B cell (primary cell): ENCODE measurements around the gene ELL. TPM values are rescaled to one million over a fixed set of nuclear protein-coding genes. Genes with fewer than 3 reads are reported as not detected.

Source experiments
- ATAC-seq: fragments of 200-7000 bp; cut with Tn5 transposase; one replicate; pipeline ENCODE4 v1.10.0; 2021; ENCODE audit warnings: low read depth, mild to moderate bottlenecking, moderate number of reproducible peaks, moderate library complexity
- CTCF ChIA-PET: fragments of 350-600 bp; sonication (Branson Sonifier 250); formaldehyde crosslinking; loops from one replicate; lab custom pipeline; 2021; ENCODE audit warnings: antibody characterized with exemption, inconsistent platforms; lab: Charles Lee
- POLR2A ChIA-PET: fragments of 350-600 bp; sonication (Branson Sonifier 250); formaldehyde crosslinking; loops from one replicate; lab custom pipeline; 2021; ENCODE audit warnings: antibody characterized with exemption; lab: Charles Lee
- DNase-seq: peaks from one replicate; pipeline ENCODE4 v3.0.0; 2013
- H2AFZ ChIP-seq: 2 replicates; pipeline ENCODE4 v1.6.1; 2012; ENCODE audit warnings: mild to moderate bottlenecking, low read depth, low read length; ENCODE audit not compliant: insufficient read depth, poor library complexity, severe bottlenecking
- H3K27ac ChIP-seq, 2 donors: 1 replicate in 1 of 2; 2 replicates in 1 of 2; pipeline ENCODE4 v1.5.1; 2012 to 2013; ENCODE audit warnings: low read length in 2 of 2, mild to moderate bottlenecking in 2 of 2, moderate library complexity in 1 of 2
- H3K27me3 ChIP-seq, 4 experiments: fragments of 200-600 bp in 1 of 4; sonication (generic) in 1 of 4; replicated peaks in 1 of 4; 1 replicate in 2 of 4; 2 replicates in 2 of 4; pipeline versions ENCODE4 v1.6.1 to v1.7.0; 2013 to 2016; ENCODE audit warnings: low read length in 3 of 4, mild to moderate bottlenecking in 2 of 4, mixed read lengths in 1 of 4, moderate library complexity in 1 of 4; ENCODE audit not compliant: insufficient read depth in 4 of 4, control insufficient read depth in 3 of 4; ENCODE audit errors: control extremely low read depth in 1 of 4
- H3K36me3 ChIP-seq, 2 experiments: replicated peaks in 1 of 2; 1 replicate in 1 of 2; 2 replicates in 1 of 2; pipeline versions ENCODE4 v1.6.1 to v1.7.1; 2013; ENCODE audit warnings: low read length in 1 of 2; ENCODE audit not compliant: insufficient read depth in 2 of 2, control insufficient read depth in 1 of 2; ENCODE audit errors: control extremely low read depth in 1 of 2, extremely low read depth in 1 of 2
- H3K4me1 ChIP-seq, 2 donors: fragments of 200-600 bp in 1 of 2; sonication (generic) in 1 of 2; 1 replicate in 1 of 2; 2 replicates in 1 of 2; pipeline versions ENCODE4 v1.5.1 to v1.6.1; 2013 to 2017; ENCODE audit warnings: low read length in 2 of 2; ENCODE audit not compliant: control insufficient read depth in 2 of 2, insufficient read depth in 2 of 2
- H3K4me2 ChIP-seq: replicated peaks from 2 replicates; pipeline ENCODE3; 2012; ENCODE audit warnings: mild to moderate bottlenecking, low read depth, low read length; ENCODE audit not compliant: poor library complexity, severe bottlenecking
- H3K4me3 ChIP-seq, 5 experiments: fragments of 200-600 bp in 1 of 5; sonication (generic) in 1 of 5; 1 replicate in 3 of 5; 2 replicates in 2 of 5; pipeline versions ENCODE4 v1.5.1 to v1.7.0; 2011 to 2016; ENCODE audit warnings: low read length in 4 of 5, mild to moderate bottlenecking in 4 of 5, low read depth in 2 of 5, control low read depth in 1 of 5, moderate library complexity in 1 of 5; ENCODE audit not compliant: insufficient read depth in 1 of 5; ENCODE audit errors: control extremely low read depth in 1 of 5, extremely low read depth in 1 of 5
- H3K79me2 ChIP-seq: fragments of 200-600 bp; sonication (generic); one replicate; pipeline ENCODE4 v1.6.0; 2016; ENCODE audit warnings: low read length; ENCODE audit not compliant: control insufficient read depth, insufficient read depth
- H3K9ac ChIP-seq: fragments of 200-600 bp; sonication (generic); 2 replicates; pipeline ENCODE4 v1.6.1; 2017; ENCODE audit warnings: mild to moderate bottlenecking, low read length, moderate library complexity
- H3K9me3 ChIP-seq, 3 donors: one replicate each; pipeline versions ENCODE4 v1.6.1 to v1.7.1; 2013; ENCODE audit warnings: low read length in 2 of 3; ENCODE audit not compliant: control insufficient read depth in 2 of 3, insufficient read depth in 1 of 3; ENCODE audit errors: control extremely low read depth in 1 of 3
- H4K20me1 ChIP-seq: 2 replicates; pipeline ENCODE4 v1.6.0; 2012; ENCODE audit warnings: mild to moderate bottlenecking, low read length; ENCODE audit not compliant: insufficient read depth, control insufficient read depth, poor library complexity, severe bottlenecking
- H3K27ac Mint-ChIP-seq: one replicate; pipeline ENCODE4 v1.8.0; 2021; ENCODE audit warnings: mixed read lengths
- H3K27me3 Mint-ChIP-seq: one replicate; pipeline ENCODE4 v1.8.0; 2021; ENCODE audit warnings: mixed read lengths
- H3K4me1 Mint-ChIP-seq: one replicate; pipeline ENCODE4 v1.8.0; 2021; ENCODE audit warnings: mixed read lengths
- H3K4me3 Mint-ChIP-seq: one replicate; pipeline ENCODE4 v1.8.0; 2021; ENCODE audit warnings: mixed read lengths
- H3K9me3 Mint-ChIP-seq: one replicate; pipeline ENCODE4 v1.8.0; 2022; ENCODE audit warnings: mixed read lengths; ENCODE audit not compliant: insufficient read depth
- EZH2 ChIP-seq: IDR thresholded peaks from 2 replicates; pipeline ENCODE4 v1.6.1; 2012; ENCODE audit warnings: borderline replicate concordance, low read depth, mild to moderate bottlenecking, moderate library complexity, low read length; ENCODE audit not compliant: insufficient read depth, poor library complexity, severe bottlenecking
- WGBS: methylation state at CpG from one replicate; pipeline ENCODE4 v1.1.5; 2013; ENCODE audit warnings: missing lambda C conversion rate; ENCODE audit not compliant: insufficient coverage; 5-methylcytosine and 5-hydroxymethylcytosine counted together
- intact Hi-C: fragments of 100-400 bp; cut with micrococcal nuclease; formaldehyde crosslinking; loops from one replicate; pipeline ENCODE4 v1.10.0; 2022
- polyA plus RNA-seq: library from polyadenylated mRNA; depleted of rRNA; stranded (reverse); fragments of >200 nt; gene quantifications from 2 replicates; pipeline ENCODE4 v1.2.3, GENCODE V29; 2012
- total RNA-seq, 2 donors: library from RNA; stranded (reverse); fragments of 120-200 nt in 1 of 2; gene quantifications; 1 replicate in 1 of 2; 2 replicates in 1 of 2; pipeline versions ENCODE4 v1.2.3 to v1.2.4, GENCODE V29; 2013 to 2022
- TF ChIP-seq, protein P1 (sequence below): fragments of 200-600 bp; IDR thresholded peaks from one replicate; pipeline ENCODE4 v1.8.0; 2022; ENCODE audit warnings: antibody characterized with exemption, mild to moderate bottlenecking

Gene ELL
- total and polyA plus RNA-seq, 2 donors (not counting 1 experiment from before 2014, with no cell fraction given): 21.2 to 31.4 TPM

DNA sequence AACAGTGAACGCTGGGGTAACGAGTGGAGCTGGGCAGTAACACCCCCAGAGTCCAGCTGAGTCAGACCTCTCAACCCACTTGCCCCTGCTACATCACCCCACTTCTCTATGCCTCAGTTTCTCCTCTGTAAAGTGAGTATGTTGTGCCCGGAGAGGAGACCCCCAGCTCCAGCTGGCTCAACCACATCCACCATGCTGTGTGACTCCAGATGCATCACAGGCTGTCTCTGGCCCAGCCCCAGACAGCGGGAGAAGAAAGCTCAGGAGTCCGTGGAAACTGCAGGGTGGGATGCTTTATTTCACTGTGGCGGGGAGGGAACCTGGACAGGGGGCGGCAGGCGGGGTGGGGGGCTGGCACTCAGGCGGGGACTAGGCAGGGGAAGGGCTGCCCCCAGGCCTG, 9.6 kb upstream of the ELL start:
- CTCF ChIA-PET: no interaction called here
- Histone ChIP-seq H3K4me3 (no peak overlapping the region), H3K4me1 (no peaks in the 10 kb centered on the region), H3K27ac (no peak overlapping the region), H3K4me2 (no peak overlapping the region), H4K20me1 (no peaks in the 10 kb centered on the region), H3K9me3 (peaks cover 0 to 3% (median 0%) of the 10 kb centered on the region in 3 donors), H3K27me3 (no peaks in the 10 kb centered on the region), H3K9ac (no peak overlapping the region), H2AFZ (no peak overlapping the region), H3K79me2 (no peaks in the 10 kb centered on the region), H3K36me3 (peaks cover 6 to 27% of the 10 kb centered on the region in 2 experiments)
- no peak overlapping the region for H3K27ac Mint-ChIP-seq
- no peak for TF ChIP-seq EZH2
- TF ChIP-seq, protein P1, sequence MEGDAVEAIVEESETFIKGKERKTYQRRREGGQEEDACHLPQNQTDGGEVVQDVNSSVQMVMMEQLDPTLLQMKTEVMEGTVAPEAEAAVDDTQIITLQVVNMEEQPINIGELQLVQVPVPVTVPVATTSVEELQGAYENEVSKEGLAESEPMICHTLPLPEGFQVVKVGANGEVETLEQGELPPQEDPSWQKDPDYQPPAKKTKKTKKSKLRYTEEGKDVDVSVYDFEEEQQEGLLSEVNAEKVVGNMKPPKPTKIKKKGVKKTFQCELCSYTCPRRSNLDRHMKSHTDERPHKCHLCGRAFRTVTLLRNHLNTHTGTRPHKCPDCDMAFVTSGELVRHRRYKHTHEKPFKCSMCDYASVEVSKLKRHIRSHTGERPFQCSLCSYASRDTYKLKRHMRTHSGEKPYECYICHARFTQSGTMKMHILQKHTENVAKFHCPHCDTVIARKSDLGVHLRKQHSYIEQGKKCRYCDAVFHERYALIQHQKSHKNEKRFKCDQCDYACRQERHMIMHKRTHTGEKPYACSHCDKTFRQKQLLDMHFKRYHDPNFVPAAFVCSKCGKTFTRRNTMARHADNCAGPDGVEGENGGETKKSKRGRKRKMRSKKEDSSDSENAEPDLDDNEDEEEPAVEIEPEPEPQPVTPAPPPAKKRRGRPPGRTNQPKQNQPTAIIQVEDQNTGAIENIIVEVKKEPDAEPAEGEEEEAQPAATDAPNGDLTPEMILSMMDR: no peak
- POLR2A ChIA-PET: no interaction called here
- DNase-seq (no peak), ATAC-seq (no peak)
- H3K9me3 Mint-ChIP-seq: no peaks in the 10 kb centered on the region
- WGBS: 96% methylated on average over 4 of the region's 9 CpGs
- H3K27me3 Mint-ChIP-seq: no peaks in the 10 kb centered on the region
- intact Hi-C loops: no loop called here
- H3K4me3 Mint-ChIP-seq: no peak overlapping the region
- no peaks in the 10 kb centered on the region for H3K4me1 Mint-ChIP-seq

DNA sequence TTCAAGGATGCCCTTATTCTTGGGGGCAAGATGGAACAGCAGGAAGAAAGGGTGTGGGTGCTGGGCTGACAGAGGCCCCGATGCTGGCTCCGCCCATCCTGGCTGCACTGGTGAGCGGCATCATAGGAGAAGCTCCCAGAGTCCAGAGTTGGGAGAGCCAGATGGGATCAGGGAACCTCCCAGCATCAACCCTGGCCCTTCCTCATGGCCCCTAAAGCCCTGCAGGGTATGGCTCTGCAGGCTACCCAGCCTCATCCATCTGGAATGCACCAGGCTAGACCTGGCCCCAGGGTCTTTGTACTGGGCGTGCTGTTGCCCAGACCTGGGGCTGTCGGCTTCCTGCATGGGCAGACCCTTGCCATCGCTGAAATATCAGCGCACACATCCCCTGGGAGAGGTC, 7.9 kb upstream of the ELL start:
- no peaks in the 10 kb centered on the region for H3K9me3 Mint-ChIP-seq
- Histone ChIP-seq H3K27ac (no peak overlapping the region), H3K4me3 (no peak overlapping the region), H3K9ac (no peak overlapping the region), H3K4me1 (no peaks in the 10 kb centered on the region), H3K4me2 (no peak overlapping the region), H3K79me2 (no peaks in the 10 kb centered on the region), H3K36me3 (peaks cover 3 to 15% of the 10 kb centered on the region in 2 experiments), H2AFZ (no peak overlapping the region), H3K9me3 (peaks cover 0 to 3% (median 0%) of the 10 kb centered on the region in 3 donors), H4K20me1 (no peaks in the 10 kb centered on the region), H3K27me3 (no peaks in the 10 kb centered on the region)
- DNase-seq: no peak
- no peak for TF ChIP-seq EZH2
- TF ChIP-seq, protein P1: no peak
- intact Hi-C loops: no loop called here
- H3K27me3 Mint-ChIP-seq: no peaks in the 10 kb centered on the region
- no peaks in the 10 kb centered on the region for H3K4me1 Mint-ChIP-seq
- ChIA-PET CTCF (interaction anchor here (1.4 kb wide), 1 partner anchor 10 kb away, joined by 5 read pairs; no protein-coding TSS in a partner anchor), POLR2A (interaction anchor here (0.5 to 0.6 kb wide), 2 partner anchors 13 to 101 kb away, joined by 5 to 9 read pairs; no protein-coding TSS in a partner anchor)
- 90% methylated on average over 7 of the region's 7 CpGs for WGBS
- no peak overlapping the region for H3K4me3 Mint-ChIP-seq
- H3K27ac Mint-ChIP-seq: no peak overlapping the region
- no peak for ATAC-seq
